HG02870 (cell line): ENCODE measurements around the gene ZNF414.
"Not testable (repeated sequence)": the region's sequence is repeated elsewhere in the genome, so short reads cannot be mapped to it uniquely, and the experiment has no call there.

ENCODE experiments used
- ATAC-seq: cut with Tn5 transposase; IDR thresholded peaks from one replicate; pipeline ENCODE4 v1.9.1; 2021; ENCODE audit warnings: mild to moderate bottlenecking, moderate library complexity; ENCODE audit not compliant: unreplicated experiment

Gene ZNF414

GRCh38 chr19:8518536-8518935 lies 4.6 kb upstream of the ZNF414 start:
- ATAC-seq, result no peak

- ATAC-seq, result no peak
Measured at GRCh38 chr19:8517551-8518442, 3.8 kb upstream of the ZNF414 start.

DNA sequence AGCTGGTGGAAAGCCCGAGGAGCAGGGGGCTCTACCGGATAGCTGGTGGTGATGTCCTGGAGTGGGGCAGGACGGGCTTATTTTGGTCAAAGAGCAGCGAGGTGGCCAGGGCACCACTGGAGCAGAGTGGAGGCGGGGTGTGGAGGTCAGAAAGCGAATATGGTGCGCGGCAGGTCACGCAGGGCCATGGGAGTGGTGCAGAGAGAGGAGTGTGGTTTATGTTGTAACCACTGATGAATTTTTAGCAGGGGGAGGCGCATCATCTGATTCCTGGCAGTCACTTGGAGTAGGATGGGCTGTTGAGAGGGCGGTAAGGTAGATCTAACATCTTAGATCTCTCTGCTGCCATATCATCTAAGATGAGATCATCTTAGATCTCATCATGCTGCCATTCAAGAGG lies 1.4 kb upstream of the ZNF414 start:
- ATAC-seq, result no peak

DNA sequence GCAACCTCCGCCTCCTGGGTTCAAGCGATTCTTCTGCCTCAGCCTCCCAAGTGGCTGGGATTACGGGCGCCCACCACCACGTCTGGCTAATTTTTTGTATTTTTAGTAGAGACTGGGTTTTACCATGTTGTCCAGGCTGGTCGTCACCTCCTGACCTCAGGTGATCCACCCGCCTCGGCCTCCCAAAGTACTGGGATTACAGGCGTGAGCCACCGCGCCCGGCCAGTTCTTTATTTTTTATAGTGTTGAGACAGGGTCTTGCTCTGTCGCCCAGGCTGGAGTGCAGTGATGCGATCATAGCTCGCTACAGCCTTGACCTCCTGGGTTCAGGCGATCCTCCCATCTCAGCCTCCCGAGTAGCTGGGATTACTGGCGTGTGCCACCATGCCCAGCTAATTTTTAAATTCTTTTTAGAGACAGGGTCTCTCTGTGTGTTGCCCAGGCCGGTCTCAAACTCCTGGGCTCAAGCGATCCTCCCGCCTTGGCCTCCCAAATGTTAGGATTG lies 590 bp upstream of the ZNF414 start:
- ATAC-seq, result not testable (repeated sequence)

GRCh38 chr19:8513036-8513686 lies 806 bp downstream of the ZNF414 start:
- ATAC-seq, result no peak

DNA sequence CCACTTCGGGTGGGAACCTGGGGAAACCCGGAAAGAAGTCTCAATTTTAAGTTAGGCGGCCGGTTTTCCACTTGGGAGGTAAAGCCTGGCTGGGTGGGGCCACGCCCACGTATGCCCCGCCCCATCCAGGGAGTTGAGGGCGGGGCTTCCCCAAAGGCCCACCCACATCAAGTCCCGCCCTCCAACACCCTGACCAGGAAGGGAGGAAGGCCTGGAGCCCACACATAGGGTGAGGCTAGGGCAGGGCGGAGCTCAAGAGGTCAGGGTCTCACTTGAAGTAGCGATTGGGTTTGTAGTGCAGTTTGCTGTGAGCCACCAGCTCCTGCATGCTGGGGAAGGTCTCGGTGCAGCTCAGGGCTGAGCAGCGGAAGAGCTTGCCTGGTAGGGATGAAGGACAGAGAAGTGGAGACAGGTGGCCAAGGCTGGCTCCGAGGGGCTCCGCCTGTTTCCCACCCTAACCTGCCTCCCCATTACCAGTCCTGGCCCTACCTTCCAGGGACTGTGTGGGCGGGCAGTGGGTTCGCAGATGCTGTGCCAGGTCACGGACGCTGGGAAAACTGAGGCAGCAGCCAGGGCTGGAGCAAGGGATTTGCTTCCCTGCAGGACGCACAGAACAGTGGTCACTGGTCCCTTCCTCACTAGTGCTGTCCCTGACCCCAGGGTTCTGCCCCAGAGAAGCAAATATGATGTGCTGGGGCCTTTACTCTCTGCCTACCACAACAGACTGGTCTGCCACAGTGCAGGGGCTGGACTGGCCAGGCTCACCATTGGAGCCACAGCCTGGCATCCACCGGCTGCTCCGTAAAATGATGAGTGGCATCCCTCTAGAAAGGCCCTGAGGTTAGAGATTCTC lies 1.6 kb downstream of the ZNF414 start:
- ATAC-seq, result no peak

DNA sequence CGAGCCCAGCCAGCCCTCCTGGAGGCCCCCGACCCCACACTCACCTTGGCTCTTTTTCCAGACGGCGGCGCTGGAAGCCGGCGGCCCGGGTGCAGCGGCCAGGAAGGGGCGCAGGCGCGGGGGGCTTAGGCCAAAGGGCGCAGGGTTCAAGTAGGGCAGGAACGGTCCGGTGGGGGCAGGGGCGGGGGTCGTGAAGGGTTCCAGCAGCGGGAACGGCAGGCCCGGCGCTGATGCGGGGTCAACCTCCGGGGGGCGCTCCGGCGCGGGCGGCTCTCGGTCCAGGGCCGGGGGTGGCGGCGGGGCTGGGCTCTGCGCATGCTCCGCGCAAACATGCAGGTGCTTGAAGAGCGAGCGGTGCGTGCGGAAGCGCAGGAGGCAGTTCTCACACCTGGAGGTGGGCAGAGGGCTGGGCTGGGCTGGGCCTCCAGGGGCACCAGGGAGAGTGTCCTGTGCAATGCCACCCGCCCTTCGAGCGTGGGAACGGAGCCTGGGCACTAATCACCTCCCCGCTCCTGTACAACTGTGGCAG lies 2.3 kb downstream of the ZNF414 start:
- ATAC-seq, result no peak

- no peak for ATAC-seq
Measured at GRCh38 chr19:8510589-8511115, 3.3 kb downstream of the ZNF414 start.

DNA sequence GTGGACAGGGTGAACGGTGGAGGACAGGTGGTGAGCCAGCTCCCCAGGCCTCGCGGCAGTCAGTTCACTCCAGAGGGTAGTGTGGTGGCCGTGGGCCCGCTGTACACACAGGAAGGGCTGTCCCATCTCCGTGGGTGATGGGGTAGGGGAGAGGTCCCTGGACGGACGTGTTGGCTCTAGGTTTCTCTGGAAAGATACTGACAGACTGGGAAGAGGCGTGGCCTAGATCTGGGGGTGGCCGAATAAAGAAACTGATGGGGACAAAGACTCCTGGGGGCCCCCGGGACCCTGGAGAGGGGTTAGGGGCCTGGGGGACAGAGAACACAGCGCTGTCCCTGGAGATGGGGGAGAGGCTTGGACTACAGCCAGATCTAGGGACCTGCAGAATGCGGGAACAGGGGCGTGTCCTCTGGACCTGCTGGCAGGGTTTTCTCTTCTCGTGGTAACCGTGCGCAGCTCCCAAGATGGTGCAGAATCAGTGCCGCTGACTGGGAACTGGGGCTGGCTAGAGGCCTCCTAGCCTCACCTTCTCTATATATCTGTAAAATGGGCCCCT lies 7.5 kb downstream of the ZNF414 start:
- no peak for ATAC-seq

GRCh38 chr19:8505680-8506401 lies 8.1 kb downstream of the ZNF414 start:
- no peak for ATAC-seq

DNA sequence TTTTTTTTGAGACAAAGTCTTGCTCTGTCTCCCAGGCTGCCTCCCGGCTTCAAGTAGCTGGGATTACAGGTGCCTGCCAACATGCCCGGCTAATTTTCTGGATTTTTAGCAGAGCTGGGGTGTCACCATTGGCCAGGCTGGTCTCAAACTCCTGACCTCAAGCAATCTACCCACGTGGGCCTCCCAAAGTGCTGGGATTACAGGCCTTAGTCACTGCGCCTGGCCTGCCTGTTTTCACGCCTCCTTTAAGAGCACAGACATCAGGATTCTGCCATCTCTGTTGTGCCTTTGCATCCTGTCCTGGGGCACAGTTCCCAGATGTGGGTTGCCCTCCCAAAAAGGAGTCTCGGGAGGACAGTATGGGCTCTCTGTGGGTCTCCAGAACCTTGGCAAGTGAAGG lies 9.0 kb downstream of the ZNF414 start:
- ATAC-seq, result no peak

GRCh38 chr19:8504171-8504570 lies 9.8 kb downstream of the ZNF414 start:
- ATAC-seq, result peak; percentile 42

- ATAC-seq, result no peak
Measured at GRCh38 chr19:8503510-8503909, 10.5 kb downstream of the ZNF414 start.

GRCh38 chr19:8501981-8502380 lies 12.0 kb downstream of the ZNF414 start:
- ATAC-seq, result no peak

DNA sequence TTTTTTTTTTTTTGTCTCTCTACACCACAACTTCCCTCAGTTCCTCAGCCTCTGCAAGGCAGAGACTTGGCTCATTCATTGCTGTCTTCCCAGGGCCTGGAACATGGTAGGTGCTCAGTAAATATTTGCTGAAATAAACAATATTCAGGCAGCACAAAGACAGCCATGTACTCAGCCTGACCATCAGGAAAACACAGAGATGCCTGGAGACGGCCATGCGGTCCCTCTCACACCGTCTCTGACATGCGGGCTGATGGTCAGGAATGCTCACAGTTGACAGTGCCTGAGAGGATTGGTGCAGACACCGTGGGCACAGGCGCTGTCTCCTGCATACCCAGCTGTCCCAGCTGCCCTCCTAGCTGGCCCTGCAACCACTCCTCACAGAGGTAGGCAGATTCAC lies 12.5 kb downstream of the ZNF414 start:
- ATAC-seq, result no peak

DNA sequence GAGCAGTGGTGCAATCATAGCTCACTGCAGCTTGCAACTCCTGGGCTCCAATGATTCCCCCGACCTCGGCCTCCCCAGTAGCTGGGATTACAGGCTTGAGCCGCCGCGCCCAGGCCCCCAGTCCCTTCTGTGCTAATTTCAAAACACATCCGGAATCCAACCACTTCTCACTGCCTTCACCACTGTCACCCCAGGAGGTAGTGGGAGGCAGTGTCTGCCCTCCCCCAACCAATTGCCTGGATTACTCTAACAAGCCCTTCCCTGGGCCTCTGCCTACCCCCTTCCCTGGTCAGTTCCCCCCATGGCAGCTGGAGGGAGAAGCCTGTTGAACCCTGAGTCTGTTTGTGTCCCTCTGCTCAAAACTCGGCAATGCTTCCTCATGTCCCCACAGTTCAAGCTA lies 13.8 kb downstream of the ZNF414 start:
- ATAC-seq, result no peak

DNA sequence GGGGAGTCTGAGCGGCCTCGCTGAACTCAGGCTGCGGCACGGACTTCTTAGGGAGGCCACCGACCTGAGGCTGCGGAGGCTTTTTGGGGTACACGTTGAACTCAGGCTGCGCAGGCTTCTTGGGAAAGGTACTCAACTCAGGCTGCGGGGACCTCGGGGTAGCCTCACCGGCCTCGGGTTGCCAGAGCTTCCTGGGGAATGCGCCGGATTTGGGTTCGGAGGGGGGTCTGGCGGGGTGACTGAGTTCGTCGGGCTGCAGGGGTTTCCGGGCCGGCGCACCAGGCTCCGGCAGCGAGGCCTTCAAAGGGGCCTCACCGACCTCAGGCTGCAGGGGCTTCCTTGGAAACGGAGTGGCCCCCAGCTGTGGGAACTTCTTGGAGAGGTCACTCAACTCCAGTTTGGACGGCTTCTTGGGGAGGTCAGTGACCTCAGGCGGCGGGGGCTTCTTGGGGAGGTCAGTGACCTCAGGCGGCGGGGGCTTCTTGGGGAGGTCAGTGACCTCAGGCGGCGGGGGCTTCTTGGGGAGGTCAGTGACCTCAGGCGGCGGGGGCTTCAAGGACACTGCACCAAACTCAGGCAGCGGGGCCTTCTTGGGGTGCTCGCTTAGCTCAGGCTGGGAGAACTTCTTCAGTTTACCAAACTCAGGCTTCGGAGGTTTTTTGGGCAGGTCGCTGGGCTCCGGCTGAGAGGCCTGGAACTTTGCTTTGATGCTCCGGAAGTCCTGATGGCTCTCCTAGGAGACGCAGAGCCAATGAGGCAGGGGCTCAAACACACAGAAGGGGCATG lies 14.7 kb downstream of the ZNF414 start:
- no peak for ATAC-seq

DNA sequence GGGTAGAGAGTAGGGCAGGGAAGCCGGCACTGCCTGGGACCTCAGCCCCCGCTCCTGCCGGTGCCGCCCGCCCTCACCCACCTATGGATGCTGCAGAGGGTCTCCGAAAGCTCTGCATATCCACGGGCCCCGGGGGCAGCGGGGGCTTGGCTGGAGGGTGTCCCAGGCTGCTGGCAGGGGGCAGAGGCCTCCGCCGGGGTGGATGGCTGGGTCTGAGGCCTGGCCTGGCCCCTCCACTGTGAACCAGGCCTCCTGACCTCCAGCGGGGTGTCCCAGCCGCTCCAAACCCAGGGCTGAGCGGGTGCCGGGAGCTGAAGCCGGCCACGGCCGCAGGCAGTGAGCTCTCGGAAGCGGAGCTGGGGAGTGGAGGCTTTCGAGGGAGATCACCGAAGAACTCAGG lies 15.7 kb downstream of the ZNF414 start:
- ATAC-seq, result no peak

- no peak for ATAC-seq
Measured at GRCh38 chr19:8494158-8494557, 19.8 kb downstream of the ZNF414 start.
